GM18858 (cell line): Measurements from ENCODE around the gene CSH2.
"Not testable (repeated sequence)": the region's sequence is repeated elsewhere in the genome, so short reads cannot be mapped to it uniquely, and the experiment has no call there.

Experiments
- ATAC-seq: cut with Tn5 transposase; IDR thresholded peaks from one replicate; pipeline ENCODE4 v1.9.1; 2021; ENCODE audit not compliant: unreplicated experiment

CSH2 gene

GRCh38 chr17:63896524-63897354 lies 23.3 kb upstream of the CSH2 start, which contains the start of gene CSH1:
CSH1 (minus strand) TSS chr17:63896574; CDS start chr17:63896511, 63 bp downstream.
- ATAC-seq = not testable (repeated sequence)

- not testable (repeated sequence) for ATAC-seq
Measured at GRCh38 chr17:63894821-63895220, 21.3 kb upstream of the CSH2 start.

GRCh38 chr17:63894021-63894420 lies 20.5 kb upstream of the CSH2 start:
- not testable (repeated sequence) for ATAC-seq

- not testable (repeated sequence) for ATAC-seq
Measured at GRCh38 chr17:63892316-63893037, 19.0 kb upstream of the CSH2 start.

- not testable (repeated sequence) for ATAC-seq
Measured at GRCh38 chr17:63889026-63889848, 15.8 kb upstream of the CSH2 start.

DNA sequence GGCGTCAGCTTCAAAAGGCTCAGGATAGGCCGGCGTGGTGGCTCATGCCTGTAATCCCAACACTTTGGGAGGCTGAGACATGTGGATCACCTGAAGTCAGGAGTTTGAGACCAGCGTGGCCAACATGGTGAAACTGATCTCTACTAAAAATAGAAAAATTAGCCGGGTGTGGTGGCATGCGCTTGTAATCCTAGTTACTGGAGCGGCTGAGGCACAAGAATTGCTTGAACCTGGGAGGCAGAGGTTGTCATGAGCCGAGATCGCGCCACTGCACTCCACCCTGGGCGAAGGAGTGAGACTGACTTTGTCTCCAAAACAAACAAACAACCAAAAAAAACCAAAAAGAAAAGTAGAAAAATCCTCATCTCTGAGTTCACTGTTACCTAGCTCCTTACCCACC lies 11.6 kb upstream of the CSH2 start:
- not testable (repeated sequence) for ATAC-seq

DNA sequence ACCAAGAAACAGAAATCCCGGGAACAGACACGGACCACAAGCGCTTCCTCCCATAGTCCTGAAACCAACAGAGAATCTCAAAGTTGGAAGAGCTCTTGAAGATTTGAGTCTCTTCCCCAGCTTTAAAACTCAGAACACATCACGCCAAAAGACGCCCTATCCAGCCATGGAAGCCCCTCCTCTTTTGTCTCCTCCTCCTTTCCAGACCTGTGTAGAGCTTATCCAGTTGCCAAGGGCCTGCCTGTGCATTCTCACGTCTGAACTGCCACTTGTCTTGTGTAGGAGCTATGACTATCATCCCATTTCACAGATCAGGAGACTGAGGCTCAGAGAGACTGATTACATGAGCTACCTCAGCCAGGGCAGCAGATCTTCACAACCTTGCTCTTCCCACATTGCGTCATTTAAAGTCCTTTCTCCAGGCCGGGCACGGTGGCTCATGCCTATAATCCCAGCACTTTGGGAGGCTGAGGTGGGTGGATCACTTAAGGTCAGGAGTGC lies 9.2 kb upstream of the CSH2 start:
- ATAC-seq = not testable (repeated sequence)

GRCh38 chr17:63881935-63882601 lies 8.6 kb upstream of the CSH2 start, which contains the start of gene GH2:
GH2 (minus strand) TSS chr17:63881944; CDS start chr17:63881801, 143 bp downstream.
- ATAC-seq = no peak

DNA sequence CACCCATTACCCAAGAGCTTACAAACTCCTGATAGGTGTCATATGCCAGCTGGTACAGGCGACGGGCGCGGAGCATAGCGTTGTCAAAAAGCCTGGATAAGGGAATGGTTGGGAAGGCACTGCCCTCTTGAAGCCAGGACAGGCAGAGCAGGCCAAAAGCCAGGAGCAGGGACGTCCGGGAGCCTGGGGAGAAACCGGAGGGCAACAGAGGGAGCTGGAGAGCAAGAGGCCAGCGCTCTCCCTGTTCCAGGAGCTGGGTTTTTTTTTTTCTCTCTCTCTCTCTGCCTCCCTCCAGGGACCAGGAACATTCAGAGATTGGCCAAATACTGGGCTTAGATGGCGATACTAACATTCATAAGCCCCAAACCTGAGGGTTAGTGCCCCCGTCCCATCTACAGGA lies 7.9 kb upstream of the CSH2 start:
- ATAC-seq = not testable (repeated sequence)

GRCh38 chr17:63880706-63881105 lies 7.2 kb upstream of the CSH2 start:
- ATAC-seq = no peak

DNA sequence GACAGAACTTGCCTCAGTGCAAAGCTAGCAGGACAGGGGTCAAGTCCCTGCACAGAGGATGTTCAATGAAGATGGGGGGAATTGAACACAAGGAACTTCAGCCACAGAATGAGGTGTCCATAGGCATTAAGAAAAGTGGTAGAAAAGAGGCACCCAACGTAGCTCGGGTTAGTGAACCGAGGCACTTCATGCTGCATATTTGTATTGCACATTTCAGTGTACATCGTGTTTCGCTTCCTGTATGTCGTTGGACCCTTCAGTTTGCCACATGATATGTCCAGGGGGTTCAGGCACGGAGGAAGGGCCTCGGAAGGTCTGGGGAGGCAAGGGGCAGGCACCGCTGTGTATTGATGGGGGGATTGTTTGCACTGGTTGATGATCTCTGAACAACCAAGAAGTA lies 4.9 kb upstream of the CSH2 start:
- ATAC-seq = not testable (repeated sequence)

- not testable (repeated sequence) for ATAC-seq
Measured at GRCh38 chr17:63874693-63875092, 1.2 kb upstream of the CSH2 start.

DNA sequence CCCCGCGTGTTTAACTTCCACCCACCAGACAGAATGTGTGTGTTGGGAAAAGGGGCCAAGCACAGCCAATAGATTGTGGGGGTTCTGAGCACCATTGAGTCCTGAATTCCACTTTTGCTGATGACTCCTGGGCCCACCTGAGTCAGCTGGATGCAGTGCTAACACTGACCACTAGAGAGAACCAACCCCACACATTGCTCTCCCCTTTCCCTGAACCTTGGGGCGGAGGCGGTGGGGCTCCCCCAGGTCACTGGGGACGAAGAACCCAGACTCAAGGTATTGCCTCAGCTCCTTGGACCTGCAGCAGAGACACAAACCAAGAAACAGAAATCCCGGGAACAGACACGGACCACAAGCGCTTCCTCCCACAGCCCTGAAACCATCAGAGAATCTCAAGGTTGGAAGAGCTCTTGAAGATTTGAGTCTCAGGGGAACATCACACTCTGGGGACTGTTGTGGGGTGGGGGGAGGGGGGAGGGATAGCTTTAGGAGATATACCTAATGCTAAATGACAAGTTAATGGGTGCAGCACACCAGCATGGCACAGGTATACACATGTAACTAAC lies 667 bp upstream of the CSH2 start:
- not testable (repeated sequence) for ATAC-seq

DNA sequence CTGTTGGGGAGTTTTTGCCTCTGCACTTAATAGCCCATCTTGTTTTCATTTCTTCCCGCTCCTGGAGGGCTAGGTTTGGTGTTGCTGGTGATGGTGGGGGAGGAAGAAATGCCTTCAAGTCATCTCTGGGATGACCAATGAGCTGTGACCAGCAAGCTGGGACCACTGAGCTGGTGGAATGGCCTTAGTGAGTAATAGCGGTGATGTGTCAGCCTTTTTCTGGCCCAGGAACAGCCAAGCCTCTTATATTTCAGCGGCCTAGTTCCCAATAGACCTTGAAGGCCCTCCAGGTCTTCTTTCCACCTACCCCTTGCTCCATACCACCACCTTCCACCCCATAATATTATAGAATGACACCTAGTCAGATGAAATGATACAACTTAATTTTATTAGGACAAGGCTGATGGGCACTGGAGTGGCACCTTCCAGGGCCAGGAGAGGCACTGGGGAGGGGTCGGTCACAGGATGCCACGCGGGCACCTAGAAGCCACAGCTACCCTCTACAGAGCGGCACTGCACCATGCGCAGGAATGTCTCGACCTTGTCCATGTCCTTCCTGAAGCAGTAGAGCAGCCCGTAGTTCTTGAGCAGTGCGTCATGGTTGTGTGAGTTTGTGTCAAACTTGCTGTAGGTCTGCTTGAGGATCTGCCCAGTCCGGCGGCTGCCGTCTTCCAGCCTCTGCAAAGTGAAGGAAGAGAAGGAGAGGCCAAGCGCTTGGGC lies 1.7 kb downstream of the CSH2 start:
- not testable (repeated sequence) for ATAC-seq

- not testable (repeated sequence) for ATAC-seq
Measured at GRCh38 chr17:63870292-63870665, 3.2 kb downstream of the CSH2 start.

- ATAC-seq = not testable (repeated sequence)
Measured at GRCh38 chr17:63869491-63870291, 3.8 kb downstream of the CSH2 start.

GRCh38 chr17:63866625-63867024 lies 6.9 kb downstream of the CSH2 start:
- not testable (repeated sequence) for ATAC-seq

- ATAC-seq = no peak
Measured at GRCh38 chr17:63859257-63859656, 14.2 kb downstream of the CSH2 start.
